HepG2 (cell line): ENCODE measurements around the gene EFNA3. TPM values are rescaled to one million over a fixed set of nuclear protein-coding genes. Genes with fewer than 3 reads are reported as not detected.

ENCODE experiments used
- ASH2L ChIP-seq: fragments of 300-600, 200-600 bp; sonication (generic); IDR thresholded peaks from 2 replicates; pipeline ENCODE4 v1.7.0; 2017; ENCODE audit warnings: low read depth, mild to moderate bottlenecking, moderate library complexity, mixed read lengths, low read length; ENCODE audit not compliant: insufficient read length
- BORCS8-MEF2B ChIP-seq: sonication (generic); formaldehyde crosslinking; IDR thresholded peaks from 2 replicates; pipeline ENCODE4 v1.8.0; 2022; ENCODE audit warnings: mild to moderate bottlenecking, missing genetic modification reagents
- FLYWCH1 ChIP-seq: sonication (generic); formaldehyde crosslinking; IDR thresholded peaks from 2 replicates; pipeline ENCODE4 v1.8.1; 2023; ENCODE audit warnings: mild to moderate bottlenecking, missing genetic modification reagents
- FOXA3 ChIP-seq: IDR thresholded peaks from 2 replicates; pipeline ENCODE4 v1.6.1; 2016; ENCODE audit warnings: missing genetic modification reagents, missing compliant biosample characterization
- GFI1 ChIP-seq: sonication (generic); formaldehyde crosslinking; IDR thresholded peaks from 2 replicates; pipeline ENCODE4 v1.5.0; 2020; ENCODE audit warnings: missing genetic modification reagents, mild to moderate bottlenecking, borderline replicate concordance
- MAX ChIP-seq: IDR thresholded peaks from 2 replicates; pipeline ENCODE4 v1.6.1; 2012; ENCODE audit warnings: inconsistent platforms
- MED1 ChIP-seq: sonication (generic); formaldehyde crosslinking; IDR thresholded peaks from 2 replicates; pipeline ENCODE4 v1.4.0; 2020; ENCODE audit warnings: missing genetic modification reagents
- MED8 ChIP-seq: sonication (generic); formaldehyde crosslinking; IDR thresholded peaks from 2 replicates; pipeline ENCODE4 v1.8.1; 2023; ENCODE audit warnings: mild to moderate bottlenecking, missing genetic modification reagents; ENCODE audit not compliant: insufficient replicate concordance
- NFKB2 ChIP-seq: sonication (generic); formaldehyde crosslinking; IDR thresholded peaks from 2 replicates; pipeline ENCODE4 v1.4.0; 2020; ENCODE audit warnings: missing genetic modification reagents, borderline replicate concordance
- NFRKB ChIP-seq: fragments of 450-650 bp; IDR thresholded peaks from 2 replicates; pipeline ENCODE4 v1.6.1; 2017
- RBM22 ChIP-seq: fragments of 200-400 bp; formaldehyde crosslinking; optimal IDR thresholded peaks from 2 replicates; pipeline ENCODE3; 2017; ENCODE audit warnings: mild to moderate bottlenecking, low read length, moderate library complexity
- SATB2 ChIP-seq: sonication (generic); formaldehyde crosslinking; IDR thresholded peaks from 2 replicates; pipeline ENCODE4 v1.5.0; 2020; ENCODE audit warnings: missing genetic modification reagents
- SMAD1 ChIP-seq: sonication (generic); formaldehyde crosslinking; IDR thresholded peaks from 2 replicates; pipeline ENCODE4 v1.4.0; 2020; ENCODE audit warnings: missing genetic modification reagents, low read depth, mild to moderate bottlenecking, borderline replicate concordance
- SOX13 ChIP-seq, 3 experiments: fragments of 450-650 bp in 1 of 3; sonication (generic) in 1 of 3; formaldehyde crosslinking in 1 of 3; IDR thresholded peaks in 2 of 3; conservative IDR thresholded peaks in 1 of 3; 2 replicates each; pipeline versions ENCODE4 v1.5.0 to v1.6.1; 2016 to 2020; ENCODE audit warnings: antibody characterized with exemption in 1 of 3, mild to moderate bottlenecking in 1 of 3, missing compliant biosample characterization in 1 of 3, missing genetic modification reagents in 1 of 3, moderate library complexity in 1 of 3
- SPEN ChIP-seq: sonication (generic); formaldehyde crosslinking; IDR thresholded peaks from 2 replicates; pipeline ENCODE4 v1.5.1; 2020; ENCODE audit warnings: low read depth, mild to moderate bottlenecking, missing genetic modification reagents
- TCF7L2 ChIP-seq: IDR thresholded peaks from 2 replicates; pipeline ENCODE4 v1.6.1; 2011; ENCODE audit warnings: mild to moderate bottlenecking, low read depth, low read length, moderate library complexity
- TGIF2 ChIP-seq: IDR thresholded peaks from 2 replicates; pipeline ENCODE4 v1.6.1; 2016; ENCODE audit warnings: control low read depth, missing compliant biosample characterization
- ZBTB14 ChIP-seq: sonication (generic); formaldehyde crosslinking; IDR thresholded peaks from 2 replicates; pipeline ENCODE4 v1.4.0; 2020; ENCODE audit warnings: missing genetic modification reagents
- ZNF18 ChIP-seq: sonication (generic); formaldehyde crosslinking; IDR thresholded peaks from 2 replicates; pipeline ENCODE4 v1.8.0; 2022; ENCODE audit warnings: mild to moderate bottlenecking, missing genetic modification reagents; ENCODE audit not compliant: insufficient replicate concordance
- ZNF639 ChIP-seq: conservative IDR thresholded peaks from 2 replicates; pipeline ENCODE4 v1.6.1; 2018; ENCODE audit warnings: missing genetic modification reagents
- ZSCAN31 ChIP-seq: sonication (generic); formaldehyde crosslinking; IDR thresholded peaks from 2 replicates; pipeline ENCODE4 v1.5.0; 2020; ENCODE audit warnings: low read depth, mild to moderate bottlenecking, missing genetic modification reagents
- polyA plus RNA-seq, 8 experiments: library from polyadenylated mRNA; depleted of rRNA in 3 of 8; stranded (reverse) in 7 of 8; unstranded in 1 of 8; fragments of >200 nt; fragmentation: Illumina TruSeq in 4 of 8; extraction: Trizol in 4 of 8; gene quantifications; 2 replicates each; pipeline versions ENCODE4 v1.2.1 to v1.2.3, GENCODE V29; 2011 to 2016; ENCODE audit warnings: low read depth in 4 of 8, missing spikeins in 1 of 8, mixed read lengths in 1 of 8; ENCODE audit not compliant: insufficient read depth in 1 of 8
- total RNA-seq, 5 experiments: library from RNA; depleted of rRNA; stranded (reverse); fragments of >200 nt; fragmentation: Illumina TruSeq; extraction: Trizol; gene quantifications; 2 replicates each; pipeline ENCODE4 v1.2.3, GENCODE V29; 2016; ENCODE audit warnings: low read depth in 1 of 5
- TF ChIP-seq, protein P1 (sequence below): sonication (generic); formaldehyde crosslinking; IDR thresholded peaks from 2 replicates; pipeline ENCODE4 v1.5.1; 2020; ENCODE audit warnings: mild to moderate bottlenecking, missing genetic modification reagents, borderline replicate concordance
- TF ChIP-seq, protein P2 (sequence below): sonication (generic); formaldehyde crosslinking; IDR thresholded peaks from 2 replicates; pipeline ENCODE4 v1.5.1; 2020; ENCODE audit warnings: missing genetic modification reagents, mild to moderate bottlenecking, borderline replicate concordance

The EFNA3 gene
- total and polyA plus RNA-seq, 2 of the 13 experiments (the other 11 are each of a cell fraction or from before 2014, with no cell fraction given), result 1.0 to 5.7 TPM

DNA sequence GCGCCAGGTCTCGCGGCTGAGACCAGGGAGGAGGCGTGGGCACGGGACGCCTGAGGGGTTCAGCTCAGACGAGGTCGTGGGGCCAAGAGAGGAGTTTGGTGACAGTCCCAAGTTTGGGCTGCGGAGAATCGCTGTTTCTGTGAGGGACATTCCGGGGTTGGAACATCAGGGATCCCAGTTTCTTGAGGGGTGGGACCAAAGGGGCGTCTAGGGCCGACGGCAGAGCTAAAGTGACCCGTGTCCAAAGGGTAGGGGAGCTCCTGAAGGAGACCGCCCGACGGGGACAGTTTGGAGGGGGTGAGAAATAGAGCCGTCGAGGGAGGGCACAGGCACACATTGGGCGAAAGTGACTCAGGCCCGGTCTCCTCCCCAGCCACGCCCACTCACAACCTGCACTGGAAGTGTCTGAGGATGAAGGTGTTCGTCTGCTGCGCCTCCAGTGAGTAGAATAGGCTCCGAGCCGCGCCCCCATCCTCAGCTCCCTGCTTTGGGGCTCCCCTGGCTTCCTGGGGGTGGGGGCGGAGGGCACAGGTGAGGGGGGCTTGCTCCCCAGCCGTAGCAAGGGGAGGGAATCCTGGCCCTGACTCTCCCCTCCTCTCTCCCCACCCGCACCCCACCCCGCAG lies 7.0 kb downstream of the EFNA3 start (continued):
- TF ChIP-seq RBM22 (no peak), BORCS8-MEF2B (0 out of 2 replicates have a peak, but pooled peaks have one; percentile 20), GFI1 (0 out of 2 replicates have a peak, but pooled peaks have one; percentile 15), ZBTB14 (CRISPR knock-in tag) (0 out of 2 replicates have a peak, but pooled peaks have one; percentile 12), ZNF639 (no peak), FOXA3 (CRISPR knock-in tag) (no peak), TCF7L2 (no peak), SATB2 (CRISPR knock-in tag) (peak; percentile 68; the same call in 1 of the 2 replicates), MAX (0 out of 2 replicates have a peak, but pooled peaks have one; percentile 21), NFKB2 (peak; percentile 1; the same call in 1 of the 2 replicates), ASH2L (peak; percentile 1), NFRKB (no peak), MED8 (peak; percentile 6), SMAD1 (CRISPR knock-in tag) (no peak), ZSCAN31 (CRISPR knock-in tag) (no peak), TGIF2 (CRISPR knock-in tag) (peak; percentile 18; the same call in 1 of the 2 replicates), MED1 (peak; percentile 27; the same call in 1 of the 2 replicates), ZNF18 (CRISPR knock-in tag) (peak; percentile 9), FLYWCH1 (CRISPR knock-in tag) (0 out of 2 replicates have a peak, but pooled peaks have one; percentile 3), SPEN (no peak), SOX13 (IDR thresholded peaks at IDR 0.05) (no peak), SOX13 (CRISPR knock-in tag; conservative IDR thresholded peaks at IDR 0.05 in 1 of 2, IDR thresholded peaks at IDR 0.05 in 1 of 2) (no peak)
- TF ChIP-seq, protein P1, sequence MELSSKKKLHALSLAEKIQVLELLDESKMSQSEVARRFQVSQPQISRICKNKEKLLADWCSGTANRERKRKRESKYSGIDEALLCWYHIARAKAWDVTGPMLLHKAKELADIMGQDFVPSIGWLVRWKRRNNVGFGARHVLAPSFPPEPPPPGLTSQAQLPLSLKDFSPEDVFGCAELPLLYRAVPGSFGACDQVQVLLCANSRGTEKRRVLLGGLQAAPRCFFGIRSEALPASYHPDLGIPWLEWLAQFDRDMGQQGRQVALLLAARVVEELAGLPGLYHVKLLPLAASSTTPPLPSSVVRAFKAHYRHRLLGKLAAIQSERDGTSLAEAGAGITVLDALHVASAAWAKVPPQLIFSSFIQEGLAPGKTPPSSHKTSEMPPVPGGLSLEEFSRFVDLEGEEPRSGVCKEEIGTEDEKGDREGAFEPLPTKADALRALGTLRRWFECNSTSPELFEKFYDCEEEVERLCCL (CRISPR knock-in tag), result 0 out of 2 replicates have a peak, but pooled peaks have one; percentile 2
- TF ChIP-seq, protein P2, sequence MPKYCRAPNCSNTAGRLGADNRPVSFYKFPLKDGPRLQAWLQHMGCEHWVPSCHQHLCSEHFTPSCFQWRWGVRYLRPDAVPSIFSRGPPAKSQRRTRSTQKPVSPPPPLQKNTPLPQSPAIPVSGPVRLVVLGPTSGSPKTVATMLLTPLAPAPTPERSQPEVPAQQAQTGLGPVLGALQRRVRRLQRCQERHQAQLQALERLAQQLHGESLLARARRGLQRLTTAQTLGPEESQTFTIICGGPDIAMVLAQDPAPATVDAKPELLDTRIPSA, result 0 out of 2 replicates have a peak, but pooled peaks have one; percentile 18
